ENCODE data around the gene KDM4B. TPM values are rescaled to one million over a fixed set of nuclear protein-coding genes. Genes with fewer than 3 reads are reported as not detected.

KDM4B gene
- total RNA-seq, 1 donor from 2014 or later, result 39.0 TPM

DNA sequence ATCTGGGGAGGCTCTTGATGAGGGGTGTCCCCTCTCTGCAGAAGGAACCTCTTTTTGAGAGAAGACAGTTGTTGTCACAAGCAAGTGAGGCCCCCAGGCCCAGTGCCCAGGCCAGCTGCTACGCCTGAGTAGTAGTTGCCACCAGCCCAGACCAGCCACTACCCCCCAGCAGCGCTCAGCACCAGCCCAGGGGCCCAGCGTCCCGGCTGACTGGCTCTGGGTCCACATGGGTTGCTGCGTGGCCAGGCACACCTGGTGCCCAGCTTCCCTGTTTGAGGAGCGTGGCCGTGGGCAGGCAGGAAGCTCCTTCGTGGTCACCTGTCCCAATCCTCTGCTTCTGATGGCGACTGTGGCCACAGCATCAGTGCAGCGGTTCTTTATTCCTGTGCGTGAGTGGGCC lies 84.7 kb downstream of the KDM4B start:
- TF ChIP-seq, protein P1, sequence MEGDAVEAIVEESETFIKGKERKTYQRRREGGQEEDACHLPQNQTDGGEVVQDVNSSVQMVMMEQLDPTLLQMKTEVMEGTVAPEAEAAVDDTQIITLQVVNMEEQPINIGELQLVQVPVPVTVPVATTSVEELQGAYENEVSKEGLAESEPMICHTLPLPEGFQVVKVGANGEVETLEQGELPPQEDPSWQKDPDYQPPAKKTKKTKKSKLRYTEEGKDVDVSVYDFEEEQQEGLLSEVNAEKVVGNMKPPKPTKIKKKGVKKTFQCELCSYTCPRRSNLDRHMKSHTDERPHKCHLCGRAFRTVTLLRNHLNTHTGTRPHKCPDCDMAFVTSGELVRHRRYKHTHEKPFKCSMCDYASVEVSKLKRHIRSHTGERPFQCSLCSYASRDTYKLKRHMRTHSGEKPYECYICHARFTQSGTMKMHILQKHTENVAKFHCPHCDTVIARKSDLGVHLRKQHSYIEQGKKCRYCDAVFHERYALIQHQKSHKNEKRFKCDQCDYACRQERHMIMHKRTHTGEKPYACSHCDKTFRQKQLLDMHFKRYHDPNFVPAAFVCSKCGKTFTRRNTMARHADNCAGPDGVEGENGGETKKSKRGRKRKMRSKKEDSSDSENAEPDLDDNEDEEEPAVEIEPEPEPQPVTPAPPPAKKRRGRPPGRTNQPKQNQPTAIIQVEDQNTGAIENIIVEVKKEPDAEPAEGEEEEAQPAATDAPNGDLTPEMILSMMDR (IDR thresholded peaks at IDR 0.05), result no peak
- no peaks in the 10 kb centered on the region for H3K27me3 ChIP-seq
- peaks cover 12% of the 10 kb centered on the region for H3K36me3 ChIP-seq
- H3K27ac ChIP-seq, result no peak overlapping the region
- ATAC-seq (no peak), DNase-seq (no peak)
- peaks cover 5% of the 10 kb centered on the region for H3K4me1 ChIP-seq
- intact Hi-C loops (cut with DNase I), result no loop called here
- no peak overlapping the region for H3K4me3 ChIP-seq
- H3K9me3 ChIP-seq, result no peaks in the 10 kb centered on the region

DNA sequence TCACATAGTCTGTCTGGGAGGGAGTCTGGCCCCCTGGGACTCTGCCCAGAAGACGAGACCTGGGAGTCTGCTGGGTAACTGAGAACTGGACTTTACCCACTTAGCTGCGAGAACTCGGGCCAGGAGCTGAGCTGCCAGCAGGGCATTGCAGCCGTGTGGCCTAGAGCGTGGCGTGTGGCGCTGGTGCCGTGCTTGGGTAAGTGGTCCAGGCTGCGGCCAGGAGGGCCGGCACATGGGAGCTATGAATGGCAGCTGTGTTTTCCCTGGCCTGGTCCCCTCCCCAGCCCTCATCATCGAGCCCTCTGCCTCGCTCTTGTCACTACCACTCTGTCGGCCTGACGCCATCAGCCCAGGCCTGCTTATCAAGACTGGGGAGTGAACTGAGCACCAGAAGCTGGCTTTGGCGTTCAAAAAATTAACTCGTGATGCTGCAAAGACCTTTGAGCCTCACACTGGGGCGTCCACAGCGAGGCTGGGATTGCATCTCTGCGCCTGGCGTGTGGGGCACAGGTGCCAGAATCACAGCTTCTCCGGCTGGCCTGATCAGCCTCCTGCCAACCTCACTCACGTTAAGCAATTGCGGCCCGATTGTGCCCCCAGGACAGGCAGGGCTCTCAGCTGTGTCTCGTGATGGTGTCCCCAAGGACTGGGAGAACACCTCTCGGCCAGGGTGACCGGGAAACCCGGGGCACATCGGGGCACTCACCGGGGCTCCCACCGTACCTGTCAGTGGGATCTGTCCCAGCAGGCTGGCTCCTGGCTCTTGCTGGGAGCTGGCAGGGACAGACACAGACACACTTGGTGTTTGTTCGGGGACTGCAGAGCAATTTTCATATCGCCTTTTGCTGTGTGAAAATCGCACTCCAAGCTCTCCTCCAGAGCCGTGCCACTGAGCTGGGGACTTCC lies 85.9 kb downstream of the KDM4B start:
- no peak for DNase-seq
- Histone ChIP-seq H3K36me3 (peaks cover 12% of the 10 kb centered on the region), H3K27me3 (no peaks in the 10 kb centered on the region), H3K9me3 (no peaks in the 10 kb centered on the region), H3K4me3 (no peak overlapping the region), H3K27ac (no peak overlapping the region), H3K4me1 (no peaks in the 10 kb centered on the region)
- intact Hi-C loops (cut with DNase I), result no loop called here
- no peak for ATAC-seq
- TF ChIP-seq, protein P1 (IDR thresholded peaks at IDR 0.05), result no peak

DNA sequence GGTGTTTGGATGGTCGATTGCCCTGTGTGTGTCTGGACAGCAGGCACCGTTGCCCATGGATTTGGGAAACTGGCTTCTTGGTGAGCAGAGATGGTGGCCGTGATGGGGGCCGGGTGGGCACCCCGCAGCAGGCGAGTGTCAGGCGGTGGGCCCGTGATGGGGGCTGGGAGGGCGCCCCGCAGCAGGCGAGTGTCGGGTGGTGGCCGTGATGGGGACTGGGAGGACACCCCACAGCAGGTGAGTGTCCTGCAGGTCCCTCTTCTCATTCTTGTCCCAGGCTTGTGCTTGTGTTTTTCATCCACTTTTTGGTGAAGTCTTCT lies 86.5 kb downstream of the KDM4B start:
- no peak for ATAC-seq
- Histone ChIP-seq H3K27ac (no peak overlapping the region), H3K4me1 (no peaks in the 10 kb centered on the region), H3K4me3 (no peak overlapping the region), H3K9me3 (no peaks in the 10 kb centered on the region), H3K36me3 (peaks cover 12% of the 10 kb centered on the region), H3K27me3 (no peaks in the 10 kb centered on the region)
- no peak for DNase-seq
- intact Hi-C loops (cut with DNase I), result no loop called here
- TF ChIP-seq, protein P1 (IDR thresholded peaks at IDR 0.05), result no peak

DNA sequence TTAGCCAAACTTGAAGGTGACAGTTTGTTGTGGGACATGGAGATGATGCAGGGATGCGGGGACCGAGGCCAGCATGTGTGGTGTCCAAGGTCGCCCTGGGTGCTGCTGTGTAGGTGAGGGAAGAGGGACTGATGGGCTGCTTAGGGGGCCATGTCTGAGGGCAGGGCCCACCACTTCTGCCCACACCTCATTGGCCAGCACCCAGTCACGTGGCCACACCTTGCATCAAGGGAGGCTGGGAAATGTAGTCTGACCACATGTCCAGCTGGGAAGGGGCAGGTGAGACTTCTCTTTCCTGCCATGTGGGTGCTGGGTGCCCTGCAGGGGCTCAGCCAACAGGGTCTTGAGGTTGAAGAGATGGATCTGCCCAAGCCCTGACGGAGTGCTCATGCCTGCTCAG lies 88.9 kb downstream of the KDM4B start:
- Histone ChIP-seq H3K27me3 (no peaks in the 10 kb centered on the region), H3K4me3 (no peak overlapping the region), H3K36me3 (peaks cover 13% of the 10 kb centered on the region), H3K9me3 (no peaks in the 10 kb centered on the region), H3K27ac (no peak overlapping the region), H3K4me1 (no peaks in the 10 kb centered on the region)
- ATAC-seq (no peak), DNase-seq (no peak)
- TF ChIP-seq, protein P1 (IDR thresholded peaks at IDR 0.05), result no peak
- intact Hi-C loops (cut with DNase I), result no loop called here

DNA sequence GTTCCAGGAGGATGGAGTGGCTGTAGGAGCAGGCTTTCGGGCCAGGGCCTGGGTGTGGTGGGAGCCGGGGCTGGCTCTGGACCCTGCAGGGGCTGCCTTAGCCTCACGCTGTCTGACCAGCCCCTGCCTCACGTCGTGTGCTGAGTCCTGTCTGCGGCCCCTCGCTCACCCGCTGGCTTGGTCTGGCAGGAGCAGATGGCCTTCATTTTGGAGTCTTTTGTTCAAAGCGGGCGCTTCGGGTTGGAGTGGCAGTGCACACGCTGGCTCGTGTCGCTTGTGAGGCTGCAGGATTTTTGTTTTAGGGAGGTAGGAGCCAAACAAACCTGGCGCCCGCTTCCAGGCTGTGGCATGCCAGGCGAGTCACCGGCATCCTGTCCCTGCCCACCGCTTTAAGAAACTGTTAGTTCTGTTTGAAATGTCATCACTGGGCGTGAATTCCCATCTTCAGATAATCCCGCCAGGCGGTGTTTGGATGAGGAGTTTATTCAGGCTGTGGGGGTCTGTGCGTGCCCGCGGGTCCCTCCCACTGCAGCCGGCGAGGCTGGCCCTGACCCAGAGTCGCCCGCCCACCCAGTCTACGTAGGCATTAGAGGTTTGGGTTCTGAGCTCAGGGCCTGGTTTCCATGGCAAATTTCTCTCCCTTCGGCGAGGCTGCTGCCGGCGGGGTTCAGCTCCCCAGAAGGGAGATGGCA lies 89.8 kb downstream of the KDM4B start:
- ATAC-seq (no peak), DNase-seq (no peak)
- Histone ChIP-seq H3K4me1 (no peaks in the 10 kb centered on the region), H3K27ac (no peak overlapping the region), H3K27me3 (no peaks in the 10 kb centered on the region), H3K9me3 (no peaks in the 10 kb centered on the region), H3K4me3 (no peak overlapping the region), H3K36me3 (peaks cover 19% of the 10 kb centered on the region)
- intact Hi-C loops (cut with DNase I), result no loop called here
- TF ChIP-seq, protein P1 (IDR thresholded peaks at IDR 0.05), result no peak

Data from upper lobe of right lung (tissue), 1 donor.